ENCODE data around the gene IER5.

IER5 gene

GRCh38 chr1:181131255-181131941, 42.9 kb downstream of the IER5 start:
- TF ChIP-seq, protein P1, sequence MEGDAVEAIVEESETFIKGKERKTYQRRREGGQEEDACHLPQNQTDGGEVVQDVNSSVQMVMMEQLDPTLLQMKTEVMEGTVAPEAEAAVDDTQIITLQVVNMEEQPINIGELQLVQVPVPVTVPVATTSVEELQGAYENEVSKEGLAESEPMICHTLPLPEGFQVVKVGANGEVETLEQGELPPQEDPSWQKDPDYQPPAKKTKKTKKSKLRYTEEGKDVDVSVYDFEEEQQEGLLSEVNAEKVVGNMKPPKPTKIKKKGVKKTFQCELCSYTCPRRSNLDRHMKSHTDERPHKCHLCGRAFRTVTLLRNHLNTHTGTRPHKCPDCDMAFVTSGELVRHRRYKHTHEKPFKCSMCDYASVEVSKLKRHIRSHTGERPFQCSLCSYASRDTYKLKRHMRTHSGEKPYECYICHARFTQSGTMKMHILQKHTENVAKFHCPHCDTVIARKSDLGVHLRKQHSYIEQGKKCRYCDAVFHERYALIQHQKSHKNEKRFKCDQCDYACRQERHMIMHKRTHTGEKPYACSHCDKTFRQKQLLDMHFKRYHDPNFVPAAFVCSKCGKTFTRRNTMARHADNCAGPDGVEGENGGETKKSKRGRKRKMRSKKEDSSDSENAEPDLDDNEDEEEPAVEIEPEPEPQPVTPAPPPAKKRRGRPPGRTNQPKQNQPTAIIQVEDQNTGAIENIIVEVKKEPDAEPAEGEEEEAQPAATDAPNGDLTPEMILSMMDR (IDR thresholded peaks at IDR 0.05; ENCODE audit: low read depth, low read length), result no peak
- no peak overlapping the region for H3K4me3 ChIP-seq (replicated peaks in 1 of 2; ENCODE audit: low read depth in 2 of 2, low read length in 2 of 2)
- DNase-seq (ENCODE audit: low read depth in 2 of 2), result no peak

DNA sequence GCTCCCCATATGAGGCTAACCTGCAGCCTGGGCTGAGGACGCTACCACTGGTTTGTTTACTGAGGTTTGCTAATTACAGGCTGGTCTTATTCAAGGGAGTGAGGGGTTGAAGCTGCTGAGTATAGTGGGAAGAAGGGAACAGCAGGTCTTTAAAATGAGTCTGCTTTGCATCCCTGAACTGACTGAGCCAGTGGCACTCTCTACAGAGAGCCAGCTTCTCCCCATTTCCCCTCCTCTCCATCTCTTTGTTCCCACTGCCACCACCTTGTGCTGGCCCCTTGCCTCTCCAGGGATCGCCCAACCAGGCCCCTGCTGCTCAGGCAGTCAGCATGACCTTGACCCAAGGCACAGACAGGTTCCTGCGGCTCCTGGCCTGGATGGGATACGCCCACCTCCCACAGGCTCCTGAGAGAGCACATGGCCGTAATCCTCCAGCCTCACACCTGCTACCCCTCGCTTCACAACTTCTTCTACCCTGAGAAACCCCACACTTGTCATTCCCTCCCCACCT, 45.0 kb downstream of the IER5 start:
- TF ChIP-seq, protein P1 (IDR thresholded peaks at IDR 0.05; ENCODE audit: low read depth, low read length), result no peak
- no peak overlapping the region for H3K4me3 ChIP-seq (replicated peaks in 1 of 2; ENCODE audit: low read depth in 2 of 2, low read length in 2 of 2)
- DNase-seq (ENCODE audit: low read depth in 2 of 2), result no peak

- TF ChIP-seq, protein P1 (IDR thresholded peaks at IDR 0.05; ENCODE audit: low read depth, low read length), result no peak
- no peak for DNase-seq (ENCODE audit: low read depth in 2 of 2)
- H3K4me3 ChIP-seq (replicated peaks in 1 of 2; ENCODE audit: low read depth in 2 of 2, low read length in 2 of 2), result no peak overlapping the region
Measured at GRCh38 chr1:181133969-181134418, 45.5 kb downstream of the IER5 start.

DNA sequence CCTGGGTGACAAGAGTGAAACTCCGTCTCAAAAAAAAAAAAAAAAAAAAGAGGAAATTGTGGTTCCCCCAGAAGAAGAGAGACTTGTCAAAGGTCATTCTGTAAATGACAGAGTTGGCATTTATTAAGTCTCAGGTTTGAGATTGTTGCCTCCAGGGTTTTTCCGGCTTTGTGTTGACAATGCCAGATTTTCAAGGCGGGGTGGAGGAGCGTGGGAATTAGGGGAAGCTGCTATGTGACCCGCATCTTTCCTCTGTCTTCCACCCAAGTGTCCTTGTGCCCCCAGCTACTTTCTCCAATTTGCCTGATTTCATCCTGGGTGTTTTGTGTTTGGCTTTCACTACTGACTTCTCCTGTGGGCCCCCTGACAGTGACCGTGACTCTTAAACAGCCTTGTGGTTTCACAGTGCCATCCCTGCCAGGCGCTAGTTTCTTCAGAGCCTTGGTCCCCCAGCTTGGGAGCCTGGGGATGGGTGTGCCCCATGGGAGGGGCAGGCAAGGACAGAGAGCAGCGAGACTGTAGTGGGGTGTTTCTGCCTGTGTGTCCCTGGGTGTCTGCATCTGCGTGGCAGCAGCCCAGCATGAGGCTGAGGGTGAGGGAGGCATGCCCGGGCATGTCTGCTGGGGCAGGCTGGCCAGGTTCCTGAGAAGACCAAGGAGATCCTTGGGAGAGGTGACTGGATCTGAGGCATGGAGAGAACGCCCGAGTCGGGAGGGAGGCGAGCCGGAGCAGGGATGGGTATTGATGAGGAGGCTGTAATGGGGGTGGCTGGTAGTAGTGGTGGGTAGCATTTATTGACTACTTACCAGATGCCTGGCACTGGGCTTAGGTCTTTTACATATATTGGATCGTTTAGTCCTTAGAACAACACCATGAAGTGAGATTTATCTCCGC, 46.3 kb downstream of the IER5 start:
- DNase-seq (ENCODE audit: low read depth in 2 of 2), result peak; percentile 70 to 73
- H3K4me3 ChIP-seq (replicated peaks in 1 of 2; ENCODE audit: low read depth in 2 of 2, low read length in 2 of 2), result no peak overlapping the region
- TF ChIP-seq, protein P1 (IDR thresholded peaks at IDR 0.05; ENCODE audit: low read depth, low read length), result no peak

DNA sequence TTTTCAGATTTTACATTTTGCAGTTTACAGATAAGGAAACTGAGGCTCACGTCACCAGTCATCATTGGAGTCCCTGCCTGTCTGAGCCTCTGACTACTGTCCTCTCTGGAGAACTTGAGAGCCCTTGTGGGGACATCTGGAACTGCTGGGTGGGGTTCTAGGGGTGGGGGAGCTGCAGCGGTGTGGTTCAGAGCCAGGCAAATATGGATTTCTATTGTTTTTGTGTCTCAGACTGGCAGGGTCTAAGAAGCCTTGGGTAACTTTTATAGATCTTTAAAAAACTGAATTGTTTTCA, 46.9 kb downstream of the IER5 start:
- H3K4me3 ChIP-seq (replicated peaks in 1 of 2; ENCODE audit: low read depth in 2 of 2, low read length in 2 of 2), result no peak overlapping the region
- TF ChIP-seq, protein P1 (IDR thresholded peaks at IDR 0.05; ENCODE audit: low read depth, low read length), result peak; percentile 52
- DNase-seq (ENCODE audit: low read depth in 2 of 2), result peak; percentile 32 to 62

- no peak overlapping the region for H3K4me3 ChIP-seq (replicated peaks in 1 of 2; ENCODE audit: low read depth in 2 of 2, low read length in 2 of 2)
- peak; percentile 63 to 96 for DNase-seq (ENCODE audit: low read depth in 2 of 2)
- TF ChIP-seq, protein P1 (IDR thresholded peaks at IDR 0.05; ENCODE audit: low read depth, low read length), result no peak
Measured at GRCh38 chr1:181135815-181136737, 47.6 kb downstream of the IER5 start.
